Measurements from ENCODE around the gene S100A9. TPM values are rescaled to one million over a fixed set of nuclear protein-coding genes. Genes with fewer than 3 reads are reported as not detected.
A peak's percentile ranks its signal among the peaks of the same experiment; 100 is the strongest.
"Not testable (repeated sequence)": the region's sequence is repeated elsewhere in the genome, so short reads cannot be mapped to it uniquely, and the experiment has no call there.

S100A9 gene
- total RNA-seq: 19.1 TPM

DNA sequence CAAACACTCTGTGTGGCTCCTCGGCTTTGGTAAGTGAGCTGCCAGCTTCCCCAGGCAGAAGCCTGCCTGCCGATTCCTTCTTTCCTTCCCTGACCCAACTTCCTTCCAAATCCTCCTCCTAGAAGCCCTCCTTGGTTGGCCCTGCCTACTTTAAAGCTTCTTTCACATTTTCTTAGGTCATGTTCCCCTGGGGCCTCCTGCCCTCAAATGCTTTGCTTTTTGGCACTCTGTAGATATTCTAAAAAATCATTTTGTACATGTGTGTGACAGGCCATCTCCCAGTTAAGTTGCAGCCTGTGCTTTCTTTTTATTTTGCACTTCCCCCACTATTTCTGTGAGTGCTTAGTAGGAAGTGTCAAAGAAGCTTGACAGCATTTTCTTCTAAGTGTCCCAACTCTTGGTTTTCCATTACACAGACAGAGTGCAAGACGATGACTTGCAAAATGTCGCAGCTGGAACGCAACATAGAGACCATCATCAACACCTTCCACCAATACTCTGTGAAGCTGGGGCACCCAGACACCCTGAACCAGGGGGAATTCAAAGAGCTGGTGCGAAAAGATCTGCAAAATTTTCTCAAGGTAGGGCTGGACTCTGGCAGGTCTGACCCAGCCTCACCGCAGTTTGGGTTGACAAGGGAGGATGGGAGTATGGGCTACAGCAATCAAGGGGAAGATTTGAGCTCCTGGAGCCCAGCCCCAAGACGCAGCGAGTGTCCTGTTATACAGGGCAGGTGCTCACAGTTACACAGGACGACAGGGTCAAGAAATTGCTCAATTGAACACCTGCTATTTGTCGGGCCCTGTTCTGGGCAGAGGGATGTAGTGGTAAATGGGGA is at the start of gene S100A9:
S100A9 (plus strand) TSS at position 2 of the 838 bp plus-strand sequence; CDS start at position 432, 430 bp downstream.
- no peak for DNase-seq (ENCODE audit: low spot score)

DNA sequence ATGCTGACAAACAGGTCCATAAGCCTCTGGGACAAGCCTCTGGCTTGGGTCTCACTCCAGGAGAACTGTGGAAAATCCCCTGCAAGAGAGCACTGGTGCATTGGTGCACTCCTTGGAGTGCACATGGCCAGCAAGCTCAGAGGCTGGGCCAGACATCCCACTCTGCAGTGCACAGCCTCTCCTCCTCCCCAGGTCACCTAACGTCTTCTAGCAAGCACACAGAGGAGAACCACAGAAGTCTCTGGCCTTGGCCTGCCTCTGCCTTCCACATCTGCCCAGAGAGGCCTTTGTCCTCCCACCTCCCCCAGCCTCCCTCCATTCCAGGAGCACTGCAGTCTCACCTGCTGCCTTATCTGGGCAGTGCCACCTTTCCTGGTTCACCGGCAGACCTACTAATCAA is 49.1 kb upstream of the S100A9 start:
- no peak for DNase-seq (ENCODE audit: low spot score)

DNA sequence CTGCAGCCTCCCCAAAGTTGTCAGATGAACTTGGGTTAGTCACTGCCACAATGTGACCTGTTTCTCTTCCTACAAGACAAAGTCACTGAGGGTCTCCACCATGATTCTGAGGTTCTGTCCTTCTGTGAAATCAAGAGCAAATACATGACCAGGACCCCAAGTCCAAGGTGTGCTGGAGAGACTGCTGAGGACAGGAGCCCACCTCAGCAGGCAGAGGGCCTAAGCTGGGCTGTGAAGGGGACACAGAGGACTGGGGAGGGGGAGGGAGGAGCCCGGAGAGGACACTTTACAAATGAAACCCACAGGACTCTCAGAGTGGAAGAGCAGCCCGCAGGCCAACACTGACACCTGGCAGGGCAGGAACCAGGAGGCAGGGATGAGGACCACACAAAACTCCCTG is 48.2 kb upstream of the S100A9 start:
- no peak for DNase-seq (ENCODE audit: low spot score)

DNA sequence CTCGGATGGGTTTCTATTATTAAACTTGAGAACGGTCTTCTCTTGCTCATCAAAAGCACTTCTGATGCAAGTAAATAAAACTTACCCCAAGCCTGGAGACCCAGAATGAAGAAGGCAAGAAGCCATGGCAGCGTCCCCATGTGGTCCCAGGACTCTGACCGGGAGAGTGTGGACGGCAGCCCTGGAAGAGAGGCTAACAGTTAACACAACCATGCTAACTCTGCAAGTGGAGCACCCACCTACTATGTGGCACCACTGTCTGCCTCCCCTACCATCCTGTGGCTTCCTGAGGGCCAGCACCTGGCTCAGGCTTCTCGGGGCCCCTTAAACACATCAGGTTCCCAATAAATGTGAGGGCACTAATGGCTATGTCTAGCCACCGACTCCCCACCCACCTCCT is 47.1 kb upstream of the S100A9 start:
- DNase-seq (ENCODE audit: low spot score): no peak

DNA sequence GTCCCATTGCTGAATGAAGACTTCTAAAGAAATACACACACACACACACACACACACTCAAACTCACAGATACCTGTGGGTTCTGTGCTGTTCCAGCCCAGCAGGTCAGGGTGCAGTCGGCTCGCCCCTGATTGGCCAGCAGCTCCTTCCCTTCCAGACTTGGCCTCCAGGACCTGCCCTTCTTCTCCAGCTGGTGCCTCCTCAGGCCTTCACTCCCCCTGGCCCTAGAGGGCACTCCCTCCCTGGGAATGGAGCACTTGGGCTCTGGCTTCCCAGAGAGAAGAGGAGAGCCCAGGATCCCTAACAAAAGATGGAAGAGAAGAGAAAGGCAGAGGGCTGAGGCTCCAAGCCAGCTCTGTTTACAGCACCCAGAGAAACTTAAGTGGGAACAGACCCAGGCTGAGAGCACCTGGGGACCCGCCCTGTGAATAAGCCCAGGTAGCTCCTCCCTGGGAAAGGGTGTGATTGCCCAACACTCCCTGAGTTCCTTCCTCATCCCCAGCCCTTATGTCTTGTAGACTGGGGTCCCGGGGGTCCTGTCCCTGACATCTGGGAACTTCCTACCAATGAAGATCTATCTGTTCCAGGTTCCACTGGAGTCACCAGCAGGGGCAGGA is 45.0 kb upstream of the S100A9 start, which contains the start of gene PGLYRP3:
PGLYRP3 (minus strand) TSS at position 383 of the 617 bp plus-strand sequence. CDS start 2,287 bp downstream, outside the sequence.
- no peak for DNase-seq (ENCODE audit: low spot score)

DNA sequence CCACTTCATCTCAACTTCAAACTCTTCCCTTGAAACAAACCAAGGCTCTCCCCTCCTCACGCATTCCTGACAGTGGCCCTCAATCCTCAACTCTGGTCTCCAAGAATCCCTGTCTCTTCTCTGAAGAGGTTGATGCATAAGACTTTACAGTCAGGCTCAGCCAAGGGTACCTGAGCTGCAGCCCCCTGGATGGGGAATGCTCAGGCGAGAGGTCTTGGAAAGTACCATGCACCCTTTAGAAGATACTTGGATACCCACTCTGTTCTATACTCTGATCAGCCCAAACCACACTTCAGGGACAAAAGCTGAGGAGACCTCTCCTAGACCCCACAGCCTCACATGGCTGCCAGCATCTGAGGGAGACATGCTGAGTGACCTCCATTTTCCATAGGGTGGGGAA is 44.4 kb upstream of the S100A9 start:
- no peak for DNase-seq (ENCODE audit: low spot score)

DNA sequence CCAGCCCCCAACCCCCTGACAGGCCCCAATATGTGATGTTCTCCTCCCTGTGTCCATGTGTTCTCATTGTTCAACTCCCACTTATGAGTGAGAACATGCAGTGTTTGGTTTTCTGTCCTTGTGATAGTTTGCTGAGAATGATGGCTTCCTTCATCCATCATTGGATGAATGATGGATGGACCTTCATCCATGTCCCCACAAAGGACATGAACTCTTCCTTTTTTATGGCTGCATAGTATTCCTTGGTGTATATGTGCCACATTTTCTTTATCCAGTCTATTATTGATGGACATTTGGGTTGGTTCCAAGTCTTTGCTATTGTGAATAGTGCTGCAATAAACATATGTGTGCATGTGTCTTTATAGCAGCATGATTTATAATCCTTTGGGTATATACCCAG is 43.3 kb upstream of the S100A9 start:
- DNase-seq (ENCODE audit: low spot score): not testable (repeated sequence)

DNA sequence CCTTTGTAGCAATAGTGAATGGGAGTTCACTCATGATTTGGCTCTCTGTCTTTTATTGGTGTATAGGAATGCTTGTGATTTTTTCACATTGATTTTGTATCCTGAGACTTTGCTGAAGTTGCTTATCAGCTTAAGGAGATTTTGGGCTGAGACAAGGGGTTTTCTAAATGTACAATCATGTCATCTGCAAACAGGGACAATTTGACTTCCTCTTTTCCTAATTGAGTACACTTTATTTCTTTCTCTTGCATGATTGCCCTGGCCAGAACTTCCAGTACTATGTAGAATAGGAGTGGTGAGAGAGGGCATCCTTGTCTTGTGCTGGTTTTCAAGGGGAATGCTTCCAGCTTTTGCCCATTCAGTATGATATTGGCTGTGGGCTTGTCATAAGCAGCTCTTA is 41.6 kb upstream of the S100A9 start:
- not testable (repeated sequence) for DNase-seq (ENCODE audit: low spot score)

DNA sequence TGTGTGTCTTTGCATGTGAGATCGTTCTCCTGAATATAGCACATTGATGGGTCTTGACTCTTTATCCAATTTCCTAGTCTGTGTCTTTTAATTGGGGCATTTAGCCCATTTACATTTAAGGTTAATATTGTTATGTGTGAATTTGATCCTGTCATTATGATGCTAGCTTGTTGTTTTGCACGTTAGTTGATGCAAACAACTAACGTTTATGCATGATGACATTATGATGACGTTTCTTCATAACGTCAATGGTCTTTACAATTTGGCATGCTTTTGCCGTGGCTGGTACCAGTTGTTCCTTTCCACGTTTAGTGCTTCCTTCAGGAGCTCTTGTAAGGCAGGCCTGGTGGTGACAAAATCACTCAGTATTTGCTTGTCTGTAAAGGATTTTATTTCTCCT is 39.5 kb upstream of the S100A9 start:
- not testable (repeated sequence) for DNase-seq (ENCODE audit: low spot score)

DNA sequence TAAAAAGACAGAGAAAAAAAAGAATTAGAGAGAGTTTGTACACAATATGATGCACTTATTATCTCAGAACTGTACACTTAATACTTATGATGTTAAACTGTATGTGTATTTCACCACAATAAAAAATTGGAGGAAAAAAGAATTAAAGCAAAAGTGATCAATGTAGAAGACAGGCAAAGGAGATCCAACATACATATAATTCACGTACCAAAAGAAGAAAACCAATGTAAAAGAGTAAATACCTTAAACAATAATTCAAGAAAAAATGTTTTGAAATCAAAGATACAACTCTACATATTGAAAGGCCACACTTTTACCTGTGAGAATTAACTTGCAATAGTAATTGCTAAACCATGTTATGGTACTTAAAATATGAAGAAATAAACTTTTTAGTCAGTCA is 35.1 kb upstream of the S100A9 start:
- DNase-seq (ENCODE audit: low spot score): no peak

DNA sequence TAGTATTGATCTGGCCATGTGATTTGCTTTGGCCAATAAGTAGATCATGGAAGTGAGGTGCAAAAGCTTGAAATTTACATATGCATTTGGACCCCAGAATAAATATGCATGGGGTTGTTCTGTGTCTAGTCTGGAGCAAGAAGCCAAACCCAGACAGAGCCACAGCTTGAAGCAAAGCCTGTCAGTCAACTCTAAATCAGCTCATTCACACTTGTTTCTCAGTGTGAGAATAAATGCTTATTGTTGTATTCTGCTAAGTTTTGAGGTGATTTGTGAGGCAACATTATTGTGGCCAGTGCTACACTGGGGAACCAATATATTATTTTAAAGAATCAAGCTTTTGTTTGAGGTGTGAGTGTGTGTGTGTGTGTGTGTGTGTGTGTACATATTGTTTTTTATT is 32.7 kb upstream of the S100A9 start:
- no peak for DNase-seq (ENCODE audit: low spot score)

DNA sequence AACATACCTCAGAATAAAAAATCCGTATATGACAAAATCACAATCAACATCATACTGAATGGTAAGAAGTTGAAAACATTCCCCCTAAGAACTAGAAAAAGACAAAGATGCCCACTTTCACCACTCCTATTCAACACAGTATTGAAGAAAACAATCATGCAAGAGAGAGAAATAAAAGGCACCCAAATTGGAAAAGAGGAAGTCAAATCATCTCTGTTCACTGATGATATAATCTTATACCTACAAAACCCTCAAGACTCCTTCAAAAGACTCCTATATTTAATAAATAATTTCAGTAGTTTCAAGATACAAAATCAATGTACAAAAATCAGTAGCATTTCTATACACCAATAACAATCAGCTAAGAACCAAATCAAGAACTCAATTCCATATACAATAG is 23.8 kb upstream of the S100A9 start:
- DNase-seq (ENCODE audit: low spot score): no peak

DNA sequence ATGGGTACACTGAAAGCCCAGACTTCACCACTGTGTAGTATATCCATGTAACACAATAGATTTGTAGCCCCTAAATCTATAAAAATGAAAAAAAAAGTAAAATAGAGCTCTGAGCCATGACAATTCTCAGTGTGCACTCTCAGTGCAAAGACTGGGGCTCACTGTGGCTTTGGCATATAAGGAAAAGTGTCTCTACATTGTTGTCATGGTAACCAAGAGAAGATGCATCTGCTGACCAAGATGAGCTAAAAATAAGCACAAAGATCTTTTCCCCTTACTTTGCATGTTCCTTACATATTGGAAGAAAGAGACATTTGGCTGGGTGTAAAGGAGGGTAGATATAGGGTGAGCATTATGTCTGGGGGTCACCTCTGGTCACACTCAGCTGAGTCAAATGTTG is 21.0 kb upstream of the S100A9 start:
- no peak for DNase-seq (ENCODE audit: low spot score)

DNA sequence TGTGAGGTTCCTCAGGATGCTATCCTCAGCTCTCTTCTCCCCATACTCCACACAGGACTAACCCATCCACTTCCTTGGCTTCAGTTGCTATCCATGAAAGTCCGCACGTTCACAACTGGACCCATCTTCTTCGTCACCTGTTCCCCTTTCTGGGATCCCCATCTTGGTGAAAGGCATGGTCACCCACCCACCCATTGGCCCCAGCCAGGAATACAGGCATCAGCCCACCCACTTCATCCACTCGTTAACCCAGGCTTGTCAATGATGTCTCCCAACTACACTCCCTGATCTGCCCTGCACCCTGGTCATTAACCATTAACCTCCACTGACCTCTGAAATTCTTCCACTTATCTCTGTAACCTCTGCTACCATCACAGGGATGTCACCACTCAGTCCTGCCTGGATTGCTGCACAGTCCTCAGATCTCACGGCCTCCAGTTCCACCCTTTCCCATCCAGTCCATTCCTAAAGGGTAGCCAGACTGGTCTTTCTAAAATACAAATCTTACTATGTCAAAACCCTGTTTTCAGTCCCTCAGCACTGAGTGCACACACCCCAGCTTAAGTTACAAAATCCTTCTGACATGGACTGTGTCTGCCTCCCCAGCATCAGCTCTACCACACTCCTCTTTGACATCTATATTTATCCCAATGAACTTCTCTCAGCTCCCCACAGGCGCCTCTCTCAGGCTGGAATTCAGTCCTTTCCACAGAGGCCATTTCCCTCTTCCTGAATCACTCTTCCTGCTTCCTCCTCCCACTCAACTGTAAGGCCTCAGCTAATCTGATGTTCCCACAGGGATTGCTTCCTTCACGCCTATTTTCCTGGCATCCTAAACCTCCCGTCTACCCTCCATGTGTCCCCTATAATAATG is 19.4 kb upstream of the S100A9 start:
- no peak for DNase-seq (ENCODE audit: low spot score)

DNA sequence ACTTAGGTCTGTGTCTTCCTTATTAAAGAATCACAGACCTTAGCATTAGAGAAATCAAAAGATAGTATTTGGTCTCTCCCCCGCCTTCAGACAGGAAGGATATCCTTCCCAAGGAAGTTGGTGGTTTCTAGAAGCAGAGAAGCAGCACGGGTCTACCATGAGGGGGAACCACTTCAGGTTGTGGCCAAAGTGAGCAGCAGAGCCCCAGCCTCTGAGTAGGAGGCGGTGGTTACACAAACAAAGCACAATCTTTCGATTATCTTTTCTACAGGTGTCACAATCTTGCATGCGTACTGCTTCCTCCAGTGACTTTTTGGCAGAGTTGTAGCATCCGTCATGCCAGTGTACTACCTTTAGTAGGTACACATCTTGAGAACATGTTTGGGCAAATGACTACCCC is 17.9 kb upstream of the S100A9 start:
- no peak for DNase-seq (ENCODE audit: low spot score)

DNA sequence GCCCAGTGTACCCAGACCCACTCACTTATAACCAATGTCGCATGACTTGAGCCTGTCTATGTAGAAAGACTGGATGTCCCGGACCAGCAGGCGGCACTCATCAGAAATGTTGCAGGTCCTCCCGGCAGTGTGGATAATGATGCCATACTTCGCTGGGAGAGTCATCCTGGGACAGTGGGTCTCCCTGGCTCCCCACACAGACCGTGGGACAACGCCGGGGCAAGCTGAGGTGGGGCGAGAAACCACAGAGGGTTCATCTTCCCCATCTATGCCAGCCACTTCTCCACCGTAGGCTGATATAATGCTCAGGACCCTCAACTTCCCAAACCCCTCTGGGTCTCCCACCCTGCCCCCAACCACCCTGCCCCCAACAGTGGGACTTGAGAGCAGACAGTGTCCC is 17.3 kb upstream of the S100A9 start:
- no peak for DNase-seq (ENCODE audit: low spot score)

DNA sequence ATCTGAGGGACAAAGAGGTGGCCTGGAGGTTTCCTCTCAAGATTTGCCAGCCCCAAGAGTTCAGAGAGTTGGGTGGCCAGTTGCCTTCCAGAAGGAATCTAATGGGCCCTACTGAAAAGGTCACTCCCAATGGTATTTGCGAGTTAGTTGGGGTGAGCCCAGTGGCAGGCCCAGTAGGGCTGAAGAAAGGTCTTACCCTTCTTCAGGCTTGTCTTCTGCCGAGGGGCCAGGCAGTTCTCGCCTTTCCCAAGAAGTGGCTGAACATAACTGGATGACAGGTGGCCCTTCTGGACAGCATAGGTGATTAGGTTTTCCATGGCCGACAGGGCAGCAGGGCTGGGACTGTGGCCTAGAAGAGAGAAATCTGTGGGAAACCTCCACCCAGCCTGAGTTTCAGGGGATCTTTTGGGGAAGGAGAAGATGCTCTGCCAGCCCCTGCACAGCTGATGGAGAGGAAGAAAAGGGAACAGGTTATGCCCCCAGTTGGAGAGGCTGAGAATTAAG is 16.2 kb upstream of the S100A9 start:
- DNase-seq (ENCODE audit: low spot score): no peak

DNA sequence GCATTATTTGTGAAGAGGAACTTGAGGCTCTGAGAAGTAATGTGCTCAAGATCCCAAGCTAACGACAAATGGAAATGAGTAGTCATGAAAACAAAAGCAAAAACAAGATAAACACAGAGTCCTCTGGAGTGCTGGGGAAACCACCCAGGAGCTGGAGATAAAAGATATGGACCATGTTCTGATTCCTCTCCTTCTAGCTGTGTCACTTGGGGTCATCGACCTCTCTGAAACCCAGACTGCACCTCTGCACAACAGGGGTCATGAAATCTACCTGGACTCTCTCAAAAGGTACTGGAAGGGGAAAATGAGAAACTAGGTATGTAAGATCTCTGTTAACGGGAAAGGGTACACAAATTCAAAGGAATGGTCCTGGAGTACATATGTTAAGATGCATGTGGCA is 15.5 kb upstream of the S100A9 start:
- no peak for DNase-seq (ENCODE audit: low spot score)

DNA sequence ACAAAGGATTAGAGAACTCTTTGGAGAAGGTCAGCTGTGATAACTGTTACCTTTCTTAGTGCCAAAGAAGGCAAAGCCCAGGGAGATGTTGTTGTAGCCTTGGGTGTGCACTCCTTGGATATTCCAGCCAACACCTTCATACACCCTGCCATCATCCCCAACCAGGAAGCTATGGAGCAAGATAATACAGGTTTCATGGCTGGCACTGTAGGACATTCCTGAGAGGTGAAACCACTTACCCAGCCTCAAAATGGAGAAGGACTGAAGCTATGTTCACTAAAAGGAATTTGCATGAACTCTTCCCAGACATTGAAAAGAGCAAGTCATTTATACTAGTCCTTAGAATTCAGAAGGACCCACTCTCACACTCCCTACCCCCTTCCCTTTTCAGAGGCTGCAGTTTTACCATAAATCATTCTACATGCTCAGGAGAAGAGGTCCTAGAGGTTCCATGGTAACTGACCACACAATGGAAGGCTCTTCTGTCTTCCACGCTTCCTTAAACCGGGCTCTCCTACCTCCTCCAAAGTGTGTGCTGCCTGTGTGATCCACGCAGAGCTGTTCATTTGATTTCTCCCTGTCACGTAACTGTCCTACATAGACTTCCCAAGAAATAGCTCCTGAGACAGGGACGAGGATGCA is 14.5 kb upstream of the S100A9 start:
- DNase-seq (ENCODE audit: low spot score): peak; percentile 2

DNA sequence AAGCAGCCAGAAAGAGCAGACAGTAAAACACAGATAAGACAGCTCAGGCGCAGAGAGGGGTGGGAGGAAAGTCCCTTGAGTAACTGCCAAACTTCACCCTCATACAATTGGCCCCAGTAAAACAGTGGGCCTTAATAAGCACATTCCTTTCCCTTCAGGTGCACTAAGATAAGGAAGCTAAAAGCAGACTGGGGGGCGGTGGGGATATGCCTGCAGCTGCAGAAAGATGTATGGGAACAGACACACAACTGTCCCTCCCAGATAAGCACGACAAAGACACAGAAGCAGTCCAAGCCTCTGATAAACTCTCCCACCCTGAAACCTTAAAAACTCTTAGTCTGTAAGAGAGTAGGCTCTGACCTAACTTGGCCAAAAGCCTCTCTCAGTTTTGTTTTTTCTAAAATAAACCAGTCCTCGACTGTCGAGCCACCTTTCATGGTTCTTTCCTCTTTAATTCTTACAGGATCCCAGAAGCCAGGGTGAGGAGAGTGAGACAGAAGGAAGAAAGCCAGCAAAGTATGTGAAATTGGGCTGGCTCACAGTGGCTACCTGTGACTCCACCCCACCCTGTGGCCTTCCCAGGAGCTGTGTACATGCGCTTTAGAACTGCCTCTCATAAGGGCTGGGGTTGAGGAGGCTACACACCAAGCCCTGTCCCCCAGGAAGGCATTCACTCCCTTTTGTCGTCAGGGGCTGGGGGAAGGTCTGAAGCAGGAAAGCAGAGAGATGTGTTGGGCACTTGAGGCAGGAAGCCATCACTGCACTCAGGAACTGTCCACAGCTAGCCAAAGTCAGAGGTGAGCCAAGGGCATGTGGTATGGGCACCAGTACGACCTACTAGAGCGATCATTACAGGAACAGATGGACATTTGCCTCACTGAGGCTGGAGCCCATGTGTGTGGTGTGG is 13.6 kb upstream of the S100A9 start:
- DNase-seq (ENCODE audit: low spot score): no peak

DNA sequence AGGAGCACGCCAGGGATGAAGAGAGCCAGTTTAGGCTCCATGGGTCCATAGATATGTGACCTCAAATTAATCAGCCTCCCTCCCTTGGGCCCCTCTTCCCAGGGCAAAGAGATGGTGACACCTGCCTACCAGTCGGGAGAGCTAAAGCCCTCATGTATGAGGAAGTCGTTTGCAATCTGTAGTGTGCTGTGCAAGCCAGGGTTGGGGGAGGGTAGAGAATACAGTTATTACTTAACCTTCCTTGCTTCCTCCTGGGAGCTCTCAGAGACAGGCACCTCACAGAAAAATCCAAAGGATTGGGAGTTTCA is 13.0 kb upstream of the S100A9 start:
- DNase-seq (ENCODE audit: low spot score): peak; percentile 8
